Adrenal gland (tissue), 5 donors: ENCODE results near the gene GRHL3.

Experiments used
- POLR2A ChIP-seq, 2 donors: fragments of 450-650 bp; IDR thresholded peaks; one replicate each; pipeline ENCODE4 v1.6.1; 2017; ENCODE audit warnings: antibody characterized with exemption in 2 of 2, mild to moderate bottlenecking in 2 of 2, moderate library complexity in 1 of 2
- TF ChIP-seq, protein P1 (sequence below), 6 experiments: fragments of 450-650 bp in 4 of 6; fragments of 200-600 bp in 2 of 6; sonication (generic) in 1 of 6; IDR thresholded peaks; 1 replicate in 5 of 6; 2 replicates in 1 of 6; pipeline versions ENCODE4 v1.5.1 to v1.8.0; 2016 to 2021; ENCODE audit warnings: antibody characterized with exemption in 6 of 6, mild to moderate bottlenecking in 2 of 6, moderate library complexity in 1 of 6
- donor health status: DM: no; HTN: no; CAD: no.

- TF ChIP-seq, protein P1, sequence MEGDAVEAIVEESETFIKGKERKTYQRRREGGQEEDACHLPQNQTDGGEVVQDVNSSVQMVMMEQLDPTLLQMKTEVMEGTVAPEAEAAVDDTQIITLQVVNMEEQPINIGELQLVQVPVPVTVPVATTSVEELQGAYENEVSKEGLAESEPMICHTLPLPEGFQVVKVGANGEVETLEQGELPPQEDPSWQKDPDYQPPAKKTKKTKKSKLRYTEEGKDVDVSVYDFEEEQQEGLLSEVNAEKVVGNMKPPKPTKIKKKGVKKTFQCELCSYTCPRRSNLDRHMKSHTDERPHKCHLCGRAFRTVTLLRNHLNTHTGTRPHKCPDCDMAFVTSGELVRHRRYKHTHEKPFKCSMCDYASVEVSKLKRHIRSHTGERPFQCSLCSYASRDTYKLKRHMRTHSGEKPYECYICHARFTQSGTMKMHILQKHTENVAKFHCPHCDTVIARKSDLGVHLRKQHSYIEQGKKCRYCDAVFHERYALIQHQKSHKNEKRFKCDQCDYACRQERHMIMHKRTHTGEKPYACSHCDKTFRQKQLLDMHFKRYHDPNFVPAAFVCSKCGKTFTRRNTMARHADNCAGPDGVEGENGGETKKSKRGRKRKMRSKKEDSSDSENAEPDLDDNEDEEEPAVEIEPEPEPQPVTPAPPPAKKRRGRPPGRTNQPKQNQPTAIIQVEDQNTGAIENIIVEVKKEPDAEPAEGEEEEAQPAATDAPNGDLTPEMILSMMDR (IDR thresholded peaks at IDR 0.05), result no peak
- no peak for TF ChIP-seq POLR2A (IDR thresholded peaks at IDR 0.05)
Observed at GRCh38 chr1:24340770-24341169, 21.6 kb downstream of the GRHL3 start.
